Measurements from ENCODE around the gene PTK7. TPM values are rescaled to one million over a fixed set of nuclear protein-coding genes. Genes with fewer than 3 reads are reported as not detected.
"Not testable (repeated sequence)": the region's sequence is repeated elsewhere in the genome, so short reads cannot be mapped to it uniquely, and the experiment has no call there.

The PTK7 gene
- polyA plus RNA-seq (ENCODE audit: insufficient read length in 4 of 4) = 100 to 1,000 TPM; 228 to 269 (median 239) TPM

DNA sequence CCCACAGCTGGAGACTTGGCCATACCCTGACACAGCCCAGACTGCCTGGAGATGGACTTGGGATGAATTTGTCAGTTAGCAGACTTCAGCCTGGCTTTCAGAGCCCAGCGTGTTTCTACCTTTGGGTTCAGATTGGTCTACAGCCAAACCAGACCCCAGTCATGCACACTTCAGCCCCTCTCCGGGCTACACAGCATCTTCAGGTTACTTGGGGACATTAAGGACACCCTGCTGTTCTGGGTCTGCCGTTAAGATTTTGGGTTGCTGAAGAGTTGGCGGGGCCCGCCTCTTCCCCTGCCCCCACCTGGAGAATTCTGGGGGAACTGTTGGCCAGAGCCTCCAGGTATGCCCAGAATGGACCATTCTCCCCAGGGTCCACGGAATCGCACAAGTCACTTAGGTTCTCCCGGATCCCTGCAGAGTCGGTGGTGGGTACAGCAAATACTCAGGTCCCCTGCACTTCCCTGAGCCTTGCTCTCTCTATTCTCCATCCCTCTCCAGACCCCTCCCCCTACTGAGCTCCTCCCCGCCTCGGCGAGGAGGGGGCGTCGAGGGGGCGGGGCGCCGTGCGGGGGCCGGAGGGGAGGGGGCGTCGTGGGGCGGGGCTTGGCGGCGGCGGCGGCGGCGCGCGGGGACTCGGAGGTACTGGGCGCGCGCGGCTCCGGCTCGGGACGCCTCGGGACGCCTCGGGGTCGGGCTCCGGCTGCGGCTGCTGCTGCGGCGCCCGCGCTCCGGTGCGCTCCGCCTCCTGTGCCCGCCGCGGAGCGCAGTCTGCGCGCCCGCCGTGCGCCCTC, at the start of gene PTK7:
PTK7 (plus strand) TSS at position 645 of the 794 bp plus-strand sequence. CDS start 175 bp downstream, outside the sequence.
- DNase-seq (ENCODE audit: low read depth in 4 of 4, low spot score in 3 of 4) = peak in 2 of 4 donors; percentile 79 to 82

GRCh38 chr6:43026365-43026764, 49.7 kb upstream of the PTK7 start:
- DNase-seq (ENCODE audit: low read depth in 4 of 4, low spot score in 3 of 4) = no peak

DNA sequence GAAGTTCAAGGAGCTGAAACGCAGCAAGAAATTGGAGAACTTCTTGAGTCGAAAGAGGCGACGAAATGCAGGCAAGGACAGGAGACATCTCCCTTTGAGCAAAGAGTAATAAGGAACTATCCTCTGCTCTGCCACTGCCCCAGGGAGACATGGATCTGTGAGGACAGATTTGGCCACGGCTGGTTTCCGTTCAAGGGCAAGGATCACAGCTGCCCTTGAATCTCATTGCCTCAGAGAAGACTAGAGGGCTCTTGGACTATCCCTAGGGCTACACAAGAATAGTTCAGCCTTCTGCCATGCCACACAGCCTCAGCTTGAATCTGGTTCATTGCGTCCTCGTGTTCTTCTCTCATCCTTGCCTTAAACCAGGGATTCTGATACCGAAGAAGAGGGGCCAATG, 47.0 kb upstream of the PTK7 start:
- no peak for DNase-seq (ENCODE audit: low read depth in 4 of 4, low spot score in 3 of 4)

- no peak for DNase-seq (ENCODE audit: low read depth in 4 of 4, low spot score in 3 of 4)
These were observed 43.8 kb upstream of the PTK7 start for GRCh38 chr6:43032326-43032725.

GRCh38 chr6:43033496-43034189, 42.5 kb upstream of the PTK7 start:
- no peak for DNase-seq (ENCODE audit: low read depth in 4 of 4, low spot score in 3 of 4)

- no peak for DNase-seq (ENCODE audit: low read depth in 4 of 4, low spot score in 3 of 4)
These were observed 42.0 kb upstream of the PTK7 start for GRCh38 chr6:43034190-43034525.

DNA sequence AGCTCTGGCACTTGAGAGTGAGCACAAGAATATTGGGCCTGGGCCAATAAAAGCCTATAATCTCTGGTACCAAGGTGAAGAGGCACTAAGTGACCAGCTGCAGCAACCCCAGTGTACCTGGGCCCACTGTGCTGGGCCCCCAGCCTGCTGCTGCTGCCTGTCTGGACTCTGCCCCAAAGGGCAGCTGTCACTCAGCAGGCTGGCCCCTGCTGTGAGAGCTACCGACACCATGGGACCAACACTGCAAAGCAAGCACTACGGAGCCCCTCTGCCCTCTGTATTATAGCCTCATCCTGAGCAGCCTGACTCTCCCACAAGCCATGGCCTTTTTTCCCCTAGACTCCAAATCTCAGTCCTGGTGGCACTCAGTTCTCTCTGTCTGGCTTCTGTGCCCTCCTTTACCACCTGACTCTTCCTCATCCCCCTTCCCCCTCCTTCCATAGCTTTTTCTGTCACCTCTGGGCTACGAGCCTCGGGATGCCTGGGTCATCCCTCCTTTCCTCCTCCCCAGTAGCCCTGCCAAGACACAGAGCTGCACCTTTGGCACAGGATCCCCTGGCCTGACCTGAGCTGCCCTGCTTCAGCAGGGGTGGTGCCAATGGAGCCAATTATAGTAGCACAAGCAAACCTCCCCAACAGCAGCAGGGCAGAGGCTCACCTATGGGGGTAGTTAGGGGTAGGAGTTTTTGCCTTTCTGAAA, 40.5 kb upstream of the PTK7 start:
- no peak for DNase-seq (ENCODE audit: low read depth in 4 of 4, low spot score in 3 of 4)

DNA sequence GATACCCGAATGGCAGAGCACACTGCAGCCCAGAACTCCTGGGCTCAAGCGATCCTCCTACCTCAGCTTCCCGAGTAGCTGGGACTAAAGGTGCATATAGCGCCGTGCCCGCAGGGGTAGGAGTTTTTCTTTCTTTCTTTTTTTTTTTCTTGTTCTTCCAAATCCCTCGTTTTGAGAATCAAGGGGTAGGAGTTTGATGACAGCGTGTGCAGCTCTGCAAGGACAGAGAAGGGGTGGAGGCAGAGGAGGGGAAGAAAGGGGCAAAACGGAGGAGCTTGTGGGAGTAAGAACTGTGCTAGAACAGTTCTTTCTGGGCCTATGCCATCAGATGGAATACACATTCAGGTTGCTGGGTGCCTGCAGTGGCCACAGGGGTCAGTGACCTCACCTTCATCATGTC, 39.4 kb upstream of the PTK7 start:
- no peak for DNase-seq (ENCODE audit: low read depth in 4 of 4, low spot score in 3 of 4)

DNA sequence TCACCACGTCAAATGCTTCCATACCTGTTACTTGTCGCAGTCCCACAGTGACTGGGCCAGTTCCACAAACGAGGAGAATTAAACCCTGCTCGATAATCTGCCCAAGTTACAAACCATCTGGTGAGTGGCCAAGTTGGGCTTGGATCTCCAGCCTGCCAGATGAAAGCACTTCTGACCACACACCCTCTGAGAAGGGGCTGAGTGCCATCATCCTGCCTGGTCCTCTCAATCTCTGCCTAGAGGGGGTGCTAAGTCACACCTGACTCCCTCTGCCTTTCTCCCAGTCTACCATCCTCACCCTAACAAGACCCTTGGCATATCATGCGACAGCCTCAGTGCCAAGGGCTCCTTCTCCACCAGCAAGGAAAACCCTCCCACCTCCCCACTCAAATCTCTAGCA, 38.9 kb upstream of the PTK7 start:
- DNase-seq (ENCODE audit: low read depth in 4 of 4, low spot score in 3 of 4) = no peak

DNA sequence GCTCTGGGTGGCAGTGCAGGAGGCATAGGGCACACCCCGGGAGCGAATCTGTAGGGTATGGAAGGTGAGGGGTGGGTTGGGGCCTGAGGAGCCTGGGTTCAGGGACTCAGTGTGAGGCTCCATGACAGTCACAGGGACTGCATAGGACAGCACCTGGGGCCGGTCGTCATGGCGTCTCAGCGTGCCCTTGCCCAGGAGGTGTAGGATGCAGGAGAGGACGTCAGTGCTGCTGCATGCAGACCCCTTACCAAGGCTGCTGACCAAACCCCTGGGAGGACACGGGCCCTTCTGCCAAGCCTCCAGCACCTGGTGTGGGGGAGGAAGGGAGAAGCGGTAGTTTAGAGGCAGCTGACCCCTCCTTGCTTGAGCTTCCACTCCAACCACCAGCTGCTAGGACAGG, 38.4 kb upstream of the PTK7 start:
- DNase-seq (ENCODE audit: low read depth in 4 of 4, low spot score in 3 of 4) = no peak

DNA sequence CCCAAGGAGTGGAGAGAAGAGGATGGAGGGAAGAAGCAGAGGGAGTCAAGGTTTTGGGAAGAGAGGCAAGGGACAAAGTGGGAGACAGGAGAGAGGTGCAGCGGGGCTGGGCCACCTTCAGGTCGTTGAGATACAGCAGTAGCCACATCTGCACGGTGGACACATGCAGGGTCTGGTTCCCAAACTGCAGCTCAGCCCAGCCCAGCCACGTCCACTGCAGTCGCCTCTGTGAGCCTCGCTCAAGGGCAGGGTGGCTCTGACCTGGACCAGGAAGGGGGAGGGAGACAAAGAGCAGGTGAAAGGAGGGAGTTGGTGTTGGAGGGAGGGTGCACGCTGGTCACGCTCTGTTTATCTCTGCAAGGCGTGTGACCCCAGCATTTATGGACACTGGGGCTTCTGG, 37.4 kb upstream of the PTK7 start:
- DNase-seq (ENCODE audit: low read depth in 4 of 4, low spot score in 3 of 4) = no peak

DNA sequence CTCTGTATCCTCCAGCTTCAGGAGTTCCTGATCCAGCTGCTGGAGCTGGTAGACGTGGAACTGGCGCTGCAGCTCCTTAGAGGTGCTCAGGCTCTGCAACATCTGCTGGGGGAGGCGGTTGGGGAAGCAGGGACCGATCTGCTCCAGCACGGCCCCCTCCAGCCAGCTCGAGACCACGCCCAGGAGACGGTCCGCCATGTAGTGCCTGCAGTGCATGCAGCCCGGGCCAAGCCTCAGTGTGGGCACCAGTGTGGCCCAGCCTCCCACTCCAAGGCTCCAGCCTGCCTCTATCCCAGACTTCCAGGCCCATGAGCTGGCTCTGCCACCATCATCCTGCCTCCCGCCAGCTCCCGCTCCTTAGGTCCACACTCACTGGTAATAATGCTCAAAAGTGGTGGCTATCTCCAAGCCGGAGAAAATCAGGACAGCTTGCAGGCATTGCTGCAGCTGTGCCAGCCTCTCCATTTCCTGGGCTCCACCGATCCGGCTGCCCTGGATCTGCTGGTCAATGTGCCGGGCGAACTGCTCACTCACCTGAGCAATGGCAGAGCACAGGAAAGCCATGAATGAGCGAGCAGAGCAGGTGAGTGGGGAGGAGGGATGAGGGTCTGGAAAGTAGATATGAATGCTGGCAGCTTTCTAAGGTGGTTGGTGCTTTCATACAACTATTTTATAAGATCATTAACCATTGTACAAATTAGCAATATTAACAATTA, 35.4 kb upstream of the PTK7 start:
- DNase-seq (ENCODE audit: low read depth in 4 of 4, low spot score in 3 of 4) = no peak

GRCh38 chr6:43041475-43041874, 34.6 kb upstream of the PTK7 start:
- not testable (repeated sequence) for DNase-seq (ENCODE audit: low read depth in 4 of 4, low spot score in 3 of 4)

GRCh38 chr6:43043310-43043709, 32.8 kb upstream of the PTK7 start:
- no peak for DNase-seq (ENCODE audit: low read depth in 4 of 4, low spot score in 3 of 4)

DNA sequence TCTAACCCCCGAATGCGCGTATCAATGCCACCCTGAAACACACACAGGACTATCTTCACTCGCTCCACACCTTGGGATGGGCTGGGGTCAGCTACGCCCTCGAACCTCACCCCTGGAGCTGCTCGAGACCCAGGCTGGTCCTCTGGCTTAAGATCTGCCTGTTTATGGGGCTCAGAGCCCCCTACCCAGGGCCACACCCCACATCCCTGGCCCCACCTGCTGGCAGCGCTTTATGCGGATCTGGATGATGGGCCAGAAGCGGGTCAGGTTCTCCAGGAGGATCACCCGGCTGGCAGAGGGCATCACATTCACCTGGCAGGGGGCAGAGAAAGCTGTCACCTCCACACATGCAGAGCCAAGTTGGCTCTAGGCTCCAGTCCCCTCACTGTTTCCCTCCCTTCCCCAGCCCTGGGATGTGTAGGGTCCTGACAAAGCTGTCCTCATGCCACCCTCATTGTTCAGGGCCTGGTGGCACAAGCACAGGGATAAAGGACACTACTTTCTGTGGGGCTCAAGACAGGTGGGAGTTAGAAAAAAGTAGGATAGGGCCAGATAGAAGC, 30.7 kb upstream of the PTK7 start:
- no peak for DNase-seq (ENCODE audit: low read depth in 4 of 4, low spot score in 3 of 4)

DNA sequence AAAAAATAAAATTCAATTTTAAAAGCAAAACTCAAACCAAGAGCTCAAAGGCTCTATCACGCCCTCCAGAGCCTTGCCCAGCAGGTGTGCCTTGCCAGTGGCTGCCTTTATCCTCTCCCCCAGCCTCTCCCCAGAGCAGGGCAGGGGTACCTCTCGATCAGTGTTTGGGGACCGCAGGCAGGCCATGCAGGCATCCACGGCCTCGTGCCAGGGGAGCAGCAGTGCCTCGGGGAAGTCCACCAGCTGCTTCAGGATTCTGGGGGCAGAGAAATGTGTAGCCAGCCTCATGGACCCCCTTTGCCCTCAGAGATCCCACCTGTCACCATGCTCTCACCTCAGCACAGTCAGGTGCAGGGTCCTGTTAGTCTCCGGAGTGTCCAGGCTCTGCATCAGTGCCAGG, 28.1 kb upstream of the PTK7 start:
- no peak for DNase-seq (ENCODE audit: low read depth in 4 of 4, low spot score in 3 of 4)

DNA sequence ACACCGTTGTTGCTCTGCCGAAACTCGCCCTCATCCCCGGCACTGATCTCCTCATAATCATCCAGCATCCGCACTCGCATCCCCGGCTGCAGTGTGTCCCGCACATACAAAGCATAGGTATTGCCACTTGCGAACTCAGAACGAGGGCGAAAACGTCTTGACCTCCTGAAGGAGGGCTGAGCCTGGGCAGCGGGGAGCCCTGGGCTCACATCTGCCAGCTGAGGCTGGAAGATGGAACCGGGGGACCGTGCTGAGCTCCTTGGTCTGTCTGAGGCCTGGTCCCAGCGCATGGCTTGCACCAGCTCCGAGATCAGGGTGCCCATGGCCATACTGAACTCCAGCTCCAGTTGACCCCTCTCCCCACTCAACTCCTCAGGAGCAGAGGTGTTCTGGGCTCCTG, 25.1 kb upstream of the PTK7 start:
- DNase-seq (ENCODE audit: low read depth in 4 of 4, low spot score in 3 of 4) = no peak

- DNase-seq (ENCODE audit: low read depth in 4 of 4, low spot score in 3 of 4) = no peak
These were observed 23.8 kb upstream of the PTK7 start for GRCh38 chr6:43052225-43052841.

DNA sequence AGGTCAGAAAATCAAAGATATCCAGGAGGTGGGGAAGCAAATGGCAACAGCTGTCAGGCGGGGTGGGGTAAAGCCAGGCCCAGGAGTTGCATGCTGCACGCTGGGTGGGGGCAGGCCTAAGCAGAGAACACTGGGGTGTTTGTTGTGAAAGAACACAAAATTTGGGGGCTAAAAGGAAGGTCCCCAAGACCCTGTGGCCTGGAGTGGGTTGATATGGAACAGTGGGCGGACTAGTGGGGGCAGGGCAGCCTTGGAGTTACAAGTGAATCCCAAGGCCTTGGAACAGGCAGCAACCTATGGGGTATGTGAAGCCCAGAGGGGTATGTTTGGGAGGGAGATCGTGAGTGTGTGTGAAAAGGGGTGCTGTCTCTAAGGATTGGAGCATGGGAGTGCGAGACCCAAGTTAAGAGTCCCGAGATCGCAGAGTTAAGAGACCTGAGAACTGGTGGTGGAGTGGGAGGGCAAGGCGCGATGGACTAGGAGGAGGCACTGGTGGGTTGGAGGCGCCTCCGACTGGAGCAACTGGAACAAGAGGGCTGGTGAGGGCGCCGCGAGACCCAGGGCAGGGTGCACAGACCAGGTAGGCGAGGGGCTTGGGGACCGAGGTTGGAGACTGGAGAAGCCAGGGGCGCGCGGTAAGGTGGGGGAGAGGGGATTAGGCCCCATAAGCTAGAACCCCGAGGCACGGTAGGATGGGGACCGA, 23.1 kb upstream of the PTK7 start:
- DNase-seq (ENCODE audit: low read depth in 4 of 4, low spot score in 3 of 4) = peak in 1 of 4 donors; percentile 18
